Ammon's horn (tissue), 1 donor: Measurements from ENCODE around the gene UBA3.

Experiments
- DNase-seq: peaks from one replicate; pipeline ENCODE4 v3.0.0-alpha.2; 2016; ENCODE audit warnings: low spot score

UBA3 gene

DNA sequence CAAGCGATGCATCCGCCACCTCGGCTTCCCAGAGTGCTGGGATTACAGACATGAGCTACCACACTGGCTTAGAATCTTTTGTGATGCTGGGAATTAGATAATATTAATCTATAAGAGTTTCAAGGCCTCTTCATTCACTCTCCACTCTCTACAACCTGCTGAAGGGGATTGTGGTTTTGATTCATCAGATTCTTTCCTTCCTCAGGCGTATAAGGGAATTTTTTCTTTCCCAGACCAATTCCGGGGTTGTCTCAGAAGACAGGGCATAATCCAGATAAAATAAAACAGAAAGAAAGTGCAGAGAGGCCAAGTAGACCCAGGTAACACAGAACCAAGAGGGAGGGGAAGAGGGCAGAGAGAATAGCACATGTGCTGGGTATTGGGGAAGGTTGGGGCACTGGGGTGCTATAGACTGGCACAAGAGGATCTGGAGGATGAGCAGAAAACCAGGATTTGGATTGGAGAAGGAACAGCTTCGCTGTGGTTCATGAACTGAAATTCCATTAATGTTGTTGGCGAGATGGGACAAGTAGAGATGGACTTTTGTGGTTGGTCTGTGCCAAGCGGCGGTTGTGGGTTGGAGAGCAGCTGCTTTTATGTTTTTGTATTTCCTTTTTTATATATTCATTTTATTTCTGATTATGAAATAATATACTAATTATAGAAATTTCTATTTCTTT, 17.4 kb upstream of the UBA3 start:
- no peak for DNase-seq

GRCh38 chr3:69096299-69096698, 16.1 kb upstream of the UBA3 start:
- DNase-seq = no peak

GRCh38 chr3:69095636-69096035, 15.5 kb upstream of the UBA3 start:
- DNase-seq = no peak

GRCh38 chr3:69094467-69095205, 14.5 kb upstream of the UBA3 start:
- DNase-seq = peak; percentile 56

DNA sequence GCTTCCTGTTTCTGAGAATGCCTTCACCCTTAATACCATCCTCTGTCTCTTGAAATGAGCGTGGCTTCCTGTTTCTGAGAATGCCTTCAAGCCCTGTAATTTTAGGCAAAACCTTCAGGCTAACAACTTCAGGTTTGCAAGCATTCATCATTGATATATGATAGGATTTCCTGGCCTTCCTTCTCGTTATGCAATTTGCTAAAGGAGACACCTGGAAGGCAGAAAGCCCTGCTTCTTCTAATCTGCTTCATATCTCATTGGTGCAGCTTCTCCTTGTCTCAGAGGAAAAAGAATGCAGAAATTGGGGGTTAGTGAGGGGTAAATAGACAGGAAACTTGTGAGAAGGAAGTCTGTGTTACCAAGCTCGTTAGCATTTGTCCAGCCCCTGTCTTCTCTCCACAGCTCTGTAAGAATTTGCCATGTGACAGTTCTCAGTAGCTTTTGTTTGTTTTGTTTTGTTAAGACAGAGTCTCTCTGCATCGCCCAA, 11.9 kb upstream of the UBA3 start:
- DNase-seq = peak; percentile 83

DNA sequence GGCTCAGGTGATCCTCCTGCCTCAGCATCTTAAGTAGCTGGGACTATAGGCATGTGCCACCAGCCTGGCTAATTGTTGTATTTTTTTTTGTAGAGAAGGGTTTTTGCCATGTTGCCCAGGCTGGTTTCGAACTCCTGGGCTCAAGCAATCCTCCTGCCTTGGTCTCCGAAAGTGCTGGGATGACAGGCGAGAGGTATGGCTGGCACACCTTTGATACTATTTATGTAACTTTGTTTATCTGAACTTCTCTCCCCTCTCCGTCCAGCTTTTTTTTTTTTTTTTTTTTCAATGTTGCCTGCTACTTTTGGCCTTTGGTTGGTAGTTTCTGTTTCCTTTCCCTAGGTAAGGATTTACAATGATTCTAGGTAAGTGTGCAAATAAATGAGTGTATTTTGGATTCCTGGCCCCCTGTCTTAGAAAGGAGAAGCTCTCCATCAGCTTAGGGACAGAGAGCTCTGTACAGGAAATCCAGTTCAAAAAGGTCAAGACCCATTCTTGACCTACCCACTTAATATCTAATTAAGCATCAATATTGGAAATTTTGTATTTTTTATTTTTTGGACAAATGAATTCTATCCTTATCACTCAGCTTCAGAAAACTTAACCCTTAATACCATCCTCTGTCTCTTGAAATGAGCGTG, 11.3 kb upstream of the UBA3 start:
- DNase-seq = no peak

DNA sequence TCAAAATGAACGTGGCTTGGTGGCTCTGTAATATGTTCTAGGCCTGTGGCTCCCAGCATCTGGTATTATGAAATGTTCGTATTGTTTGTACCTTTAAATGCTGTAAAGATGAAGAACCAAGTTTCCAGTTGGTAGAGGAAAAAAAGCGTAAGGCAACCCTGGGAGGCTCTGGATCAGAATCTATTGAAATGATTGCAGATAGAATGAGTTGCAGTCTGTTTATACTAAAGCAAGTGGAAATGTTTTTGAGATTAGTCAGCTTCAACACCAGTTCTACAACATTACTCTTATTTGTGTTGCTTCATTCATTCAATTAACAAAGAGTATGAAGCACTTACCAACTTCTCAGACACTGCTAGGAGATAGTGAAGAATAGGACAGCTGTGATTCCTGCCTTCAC, 9.9 kb upstream of the UBA3 start:
- DNase-seq = no peak

DNA sequence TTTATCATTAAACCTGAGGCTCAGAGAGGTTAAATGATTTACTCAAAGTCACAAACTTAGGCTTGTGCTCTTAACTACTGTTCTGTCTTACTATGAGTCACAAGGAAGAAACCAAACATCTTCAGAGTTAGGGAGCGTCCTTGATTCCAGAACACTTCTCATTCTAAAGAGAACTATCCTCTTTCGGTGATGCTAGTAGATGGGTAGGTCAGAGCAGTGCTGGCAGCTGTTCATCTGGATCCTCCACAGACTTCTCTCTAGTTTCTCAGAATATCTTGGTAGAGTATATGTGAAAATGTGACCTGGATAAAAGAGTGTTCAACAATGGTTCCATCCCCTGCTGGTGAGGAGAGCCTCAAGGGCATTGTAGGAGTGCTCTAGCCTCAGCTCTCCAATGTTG, 7.9 kb upstream of the UBA3 start:
- no peak for DNase-seq

- no peak for DNase-seq
Measured at GRCh38 chr3:69087030-69087791, 7.0 kb upstream of the UBA3 start.

DNA sequence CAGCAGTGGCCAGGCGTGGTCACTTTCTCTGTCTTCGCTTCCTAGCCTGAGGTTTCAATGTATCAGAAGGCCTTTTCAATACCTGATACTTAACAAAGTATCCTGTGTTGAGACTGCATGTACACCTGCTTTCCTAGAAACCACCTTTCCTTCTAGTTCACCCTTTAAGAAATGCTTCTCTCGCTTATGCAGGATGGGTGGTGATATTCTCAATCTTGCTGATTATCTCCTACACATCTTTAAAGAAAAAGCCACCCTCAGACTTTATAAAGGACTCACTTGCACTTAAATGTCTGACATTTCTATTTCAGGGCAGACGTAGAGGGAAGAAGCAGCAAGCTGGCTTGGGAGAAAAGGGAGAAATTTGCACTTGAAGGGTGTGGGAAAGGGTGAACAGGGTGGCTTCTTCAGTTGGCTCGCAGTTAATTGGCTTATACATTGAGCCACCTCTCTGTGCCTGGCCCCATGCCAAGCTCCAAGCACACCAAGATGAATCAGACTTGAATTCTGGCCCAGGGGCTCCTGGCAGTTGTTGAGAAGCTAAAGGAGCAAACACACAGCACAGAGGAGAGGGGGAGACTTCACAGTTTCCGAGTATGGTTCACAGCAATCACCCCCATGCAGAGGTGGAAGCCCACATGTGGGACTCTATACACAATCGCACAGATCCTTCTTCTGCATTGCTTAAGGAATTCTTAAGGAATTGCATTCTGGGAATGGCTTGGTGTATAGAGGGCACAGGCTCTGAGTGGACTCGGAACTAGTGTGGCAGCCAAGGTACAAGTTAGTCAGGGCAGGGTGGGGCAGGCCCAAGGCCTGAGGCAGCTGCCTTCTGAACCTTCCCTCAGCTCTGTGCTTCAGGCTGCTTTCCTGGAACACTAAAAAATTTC, 5.9 kb upstream of the UBA3 start:
- DNase-seq = peak; percentile 87

GRCh38 chr3:69085168-69085832, 5.1 kb upstream of the UBA3 start:
- peak; percentile 76 for DNase-seq

DNA sequence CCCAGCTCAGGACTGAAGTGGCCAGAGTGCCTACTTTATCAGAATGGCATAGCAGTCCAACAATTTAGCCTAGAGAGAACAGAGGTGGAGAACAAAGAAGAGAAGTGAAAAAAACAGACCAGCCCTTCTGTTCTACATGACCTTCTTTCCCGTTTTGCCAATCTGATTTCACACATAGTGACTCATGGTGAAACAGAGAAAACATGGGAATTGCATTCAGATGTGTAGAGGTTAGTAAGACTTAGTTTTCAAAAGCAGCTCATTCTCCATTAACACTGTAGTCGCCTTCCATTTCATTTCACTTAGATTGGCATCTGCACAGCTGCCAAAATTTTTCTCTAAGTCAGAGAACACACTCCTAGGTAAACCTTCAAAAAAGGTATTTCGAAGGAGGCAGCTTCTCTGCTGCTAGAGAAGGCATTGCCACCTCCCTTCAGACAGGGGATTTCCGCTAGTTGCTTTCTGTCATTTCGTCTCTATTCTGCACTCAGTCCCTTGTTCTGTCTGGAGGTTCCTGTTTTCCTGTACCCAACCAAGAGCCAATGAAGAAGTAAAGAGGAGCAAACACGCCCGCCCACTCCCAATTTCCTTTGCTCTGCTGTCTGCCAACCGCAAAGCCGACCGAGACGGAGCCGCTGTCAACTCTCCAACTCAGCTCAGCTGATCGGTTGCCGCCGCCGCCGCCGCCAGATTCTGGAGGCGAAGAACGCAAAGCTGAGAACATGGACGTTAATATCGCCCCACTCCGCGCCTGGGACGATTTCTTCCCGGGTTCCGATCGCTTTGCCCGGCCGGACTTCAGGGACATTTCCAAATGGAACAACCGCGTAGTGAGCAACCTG, 4.4 kb upstream of the UBA3 start, which contains the start of gene ARL6IP5:
Gene ARL6IP5, plus strand, starts transcription at position 612 of the 842 bp plus-strand sequence. Its CDS starts 111 bp downstream, at position 723.
- peak; percentile 97 for DNase-seq

GRCh38 chr3:69082805-69083204, 2.6 kb upstream of the UBA3 start:
- DNase-seq = peak; percentile 65

- DNase-seq = no peak
Measured at GRCh38 chr3:69082361-69082760, 2.2 kb upstream of the UBA3 start.

GRCh38 chr3:69081583-69082262, 1.6 kb upstream of the UBA3 start:
- DNase-seq = no peak

DNA sequence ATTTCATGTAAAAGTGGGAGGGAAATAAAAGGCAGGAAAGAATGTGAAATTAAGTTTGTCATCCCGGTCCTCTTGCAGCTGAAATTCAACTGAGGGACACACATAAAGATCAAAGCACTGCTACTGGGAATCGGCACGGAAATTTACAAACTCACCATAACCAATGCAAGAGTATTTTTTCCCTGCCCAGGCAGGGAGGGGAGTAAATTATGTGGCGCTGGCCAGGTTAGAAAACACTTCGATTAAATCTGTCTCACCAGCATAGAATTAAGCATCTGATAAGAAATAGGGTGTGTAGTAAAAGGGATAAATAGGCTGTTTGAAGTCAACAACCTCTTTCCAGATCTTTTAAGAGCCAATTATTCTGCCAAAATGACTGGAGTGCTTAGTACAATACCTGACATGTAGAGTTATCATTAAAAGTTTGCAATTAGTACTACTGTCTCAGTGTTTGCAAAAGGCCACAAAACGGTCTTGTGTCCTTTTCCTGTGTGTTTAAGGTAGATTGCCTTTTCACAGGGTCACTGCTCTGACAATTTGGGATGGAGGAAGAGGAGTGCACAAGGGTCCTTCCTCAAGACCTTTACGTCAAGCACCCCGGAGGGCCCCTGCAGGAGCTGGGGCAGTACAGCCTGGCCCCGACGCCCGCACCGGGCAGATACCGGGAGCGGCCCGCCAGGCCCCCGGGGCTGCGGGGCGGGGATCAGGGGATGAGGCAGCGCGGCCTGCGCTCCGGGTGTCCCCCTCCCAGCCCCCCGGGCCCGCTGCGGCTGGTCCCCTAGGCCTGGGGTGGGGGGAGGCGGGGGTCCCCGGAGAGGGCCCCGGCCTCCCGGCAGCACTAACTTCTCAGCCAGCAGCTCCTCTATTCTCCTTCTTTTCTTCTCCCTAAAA, 651 bp downstream of the UBA3 start:
- no peak for DNase-seq

- DNase-seq = no peak
Measured at GRCh38 chr3:69072928-69073327, 7.2 kb downstream of the UBA3 start.

GRCh38 chr3:69066121-69066520, 14.0 kb downstream of the UBA3 start:
- no peak for DNase-seq
